ENCODE measurements around the gene VPS8.

VPS8 gene

DNA sequence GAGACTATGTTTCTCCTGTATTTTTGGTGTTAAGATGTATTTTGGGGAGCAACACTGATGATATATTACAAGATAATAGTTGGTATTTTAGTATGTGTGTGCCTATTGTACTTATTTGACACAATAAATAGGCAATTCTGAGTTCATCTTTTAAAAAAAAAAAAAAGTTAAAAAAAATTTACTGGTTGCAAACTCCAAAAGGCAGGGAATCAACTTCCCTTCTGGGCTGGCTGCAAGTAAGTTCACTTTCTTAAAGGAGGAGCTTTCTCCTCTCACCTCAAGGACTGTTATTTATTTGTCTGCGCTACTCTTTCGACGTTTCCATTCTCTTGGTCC, 335 bp upstream of the VPS8 start:
- no peak for DNase-seq (ENCODE audit: low read depth, low spot score)

GRCh38 chr3:184812662-184813042, 686 bp downstream of the VPS8 start:
- DNase-seq (ENCODE audit: low read depth, low spot score) = no peak

- DNase-seq (ENCODE audit: low read depth, low spot score) = no peak
These were observed 1.4 kb downstream of the VPS8 start for GRCh38 chr3:184813357-184813756.

GRCh38 chr3:184814214-184814613, 2.2 kb downstream of the VPS8 start:
- DNase-seq (ENCODE audit: low read depth, low spot score) = no peak

- DNase-seq (ENCODE audit: low read depth, low spot score) = no peak
These were observed 3.3 kb downstream of the VPS8 start for GRCh38 chr3:184815046-184815930.

- no peak for DNase-seq (ENCODE audit: low read depth, low spot score)
These were observed 4.6 kb downstream of the VPS8 start for GRCh38 chr3:184816614-184817013.

- no peak for DNase-seq (ENCODE audit: low read depth, low spot score)
These were observed 8.6 kb downstream of the VPS8 start for GRCh38 chr3:184820525-184820924.

GRCh38 chr3:184821034-184821433, 9.1 kb downstream of the VPS8 start:
- no peak for DNase-seq (ENCODE audit: low read depth, low spot score)

DNA sequence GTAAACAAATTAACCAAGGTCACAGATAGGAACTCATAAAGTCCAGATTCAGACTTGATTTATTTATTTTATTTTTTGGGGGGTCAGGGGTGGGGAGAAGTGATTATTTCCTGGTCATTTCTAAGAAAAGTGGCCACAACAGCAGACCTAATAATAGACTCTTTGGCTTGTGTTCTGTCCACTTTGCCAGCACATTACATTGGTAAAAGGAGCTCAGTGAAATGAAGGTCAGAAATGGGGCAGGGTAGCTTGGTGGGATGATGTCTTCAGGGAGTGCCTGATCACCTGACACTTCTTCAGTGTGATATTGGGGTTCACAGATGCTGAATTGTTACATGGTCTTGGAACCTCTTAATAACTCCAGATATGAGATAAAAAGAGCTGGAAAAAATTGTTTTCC, 10.1 kb downstream of the VPS8 start:
- no peak for DNase-seq (ENCODE audit: low read depth, low spot score)

- no peak for DNase-seq (ENCODE audit: low read depth, low spot score)
These were observed 10.7 kb downstream of the VPS8 start for GRCh38 chr3:184822654-184823053.

DNA sequence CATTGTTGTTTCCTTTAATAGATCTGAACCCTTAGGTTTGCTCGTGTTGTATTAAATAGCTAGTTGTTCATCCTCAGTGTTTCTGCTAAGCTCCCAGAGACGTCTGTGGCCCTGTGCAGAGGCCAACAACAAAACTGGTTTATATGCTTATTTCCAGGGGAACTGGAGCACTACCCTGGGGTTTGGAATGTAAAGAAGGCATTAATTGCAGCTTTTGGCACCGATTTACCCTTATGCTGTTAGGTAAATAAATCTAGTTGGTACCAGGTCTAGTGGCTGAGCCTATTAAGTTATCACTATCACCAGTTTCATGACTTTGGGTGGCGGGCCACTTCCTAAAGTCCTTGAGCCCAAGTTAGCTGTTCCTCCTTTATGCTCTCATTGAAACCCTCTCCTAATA, 12.0 kb downstream of the VPS8 start:
- DNase-seq (ENCODE audit: low read depth, low spot score) = no peak

DNA sequence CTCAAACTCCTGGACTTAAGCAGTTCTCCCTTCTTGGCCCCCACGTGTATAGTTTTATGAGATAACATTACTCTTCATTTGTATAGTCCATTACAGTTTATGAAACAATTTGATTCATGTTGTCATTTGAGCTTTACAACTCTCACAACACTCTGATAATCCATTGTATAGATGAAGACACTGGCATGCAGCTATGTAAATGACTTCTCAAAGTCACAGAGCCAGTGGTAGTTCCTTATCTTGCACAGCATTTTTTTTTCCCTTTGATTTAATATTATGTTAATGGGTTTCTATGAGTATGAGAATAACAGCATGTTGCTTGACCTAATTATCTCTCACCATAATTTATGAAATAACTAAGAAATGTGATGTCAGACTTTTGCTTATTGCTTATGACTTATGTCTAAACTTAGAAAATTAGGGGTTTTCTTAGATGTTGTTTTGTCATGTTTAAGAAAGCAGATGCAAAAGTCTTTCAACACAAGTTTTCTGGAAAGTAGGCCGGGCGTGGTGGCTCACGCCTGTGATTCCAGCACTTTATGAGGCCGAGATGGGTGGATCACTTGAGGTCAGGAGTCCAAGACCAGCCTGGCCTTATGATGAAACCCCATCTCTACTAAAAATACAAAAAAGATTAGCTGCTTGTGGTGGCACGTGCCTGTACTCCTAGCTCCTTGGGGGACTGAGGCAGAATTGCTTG, 13.3 kb downstream of the VPS8 start:
- no peak for DNase-seq (ENCODE audit: low read depth, low spot score)

- no peak for DNase-seq (ENCODE audit: low read depth, low spot score)
These were observed 15.6 kb downstream of the VPS8 start for GRCh38 chr3:184827572-184827971.

GRCh38 chr3:184832044-184832443, 20.1 kb downstream of the VPS8 start:
- DNase-seq (ENCODE audit: low read depth, low spot score) = no peak

GRCh38 chr3:184832903-184833302, 20.9 kb downstream of the VPS8 start:
- DNase-seq (ENCODE audit: low read depth, low spot score) = no peak

- DNase-seq (ENCODE audit: low read depth, low spot score) = no peak
These were observed 24.3 kb downstream of the VPS8 start for GRCh38 chr3:184836090-184836822.

- DNase-seq (ENCODE audit: low read depth, low spot score) = no peak
These were observed 30.5 kb downstream of the VPS8 start for GRCh38 chr3:184842433-184842832.

DNA sequence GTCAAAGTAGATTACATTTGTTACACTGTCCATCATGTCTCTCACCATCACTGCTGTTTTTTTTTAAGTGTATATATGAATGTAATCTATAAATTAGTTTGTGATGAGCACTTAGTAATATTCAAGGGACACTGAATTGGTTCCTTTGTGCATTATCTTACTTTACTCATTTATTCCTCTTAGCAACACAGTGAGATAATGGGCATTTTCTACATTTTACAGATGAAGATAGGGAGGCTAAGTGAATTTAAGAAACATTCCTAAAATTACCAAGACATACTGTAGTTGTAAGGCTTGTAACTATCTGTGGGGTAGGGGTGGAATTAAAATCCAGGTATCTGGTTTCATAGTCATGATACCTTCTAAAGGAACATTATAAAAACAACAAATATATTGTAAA, 33.9 kb downstream of the VPS8 start:
- DNase-seq (ENCODE audit: low read depth, low spot score) = no peak

DNA sequence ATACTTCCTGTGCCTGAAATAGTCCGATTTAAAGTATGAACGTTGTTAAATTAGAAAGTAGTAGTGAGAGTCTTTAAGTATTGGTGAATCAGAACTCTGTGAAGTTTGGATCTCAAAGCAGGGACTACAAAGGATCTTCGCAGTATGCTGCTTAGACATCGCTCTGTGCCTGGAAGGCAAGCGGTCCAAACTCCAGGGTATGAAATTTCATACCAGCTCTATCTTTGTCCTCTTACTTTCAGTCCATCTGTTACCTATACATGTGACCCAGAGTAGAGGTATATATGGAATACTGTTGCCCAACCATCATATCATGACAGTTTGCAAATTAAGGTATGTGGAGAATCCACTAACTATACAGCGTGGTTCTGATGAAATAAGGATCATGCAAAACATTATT, 34.5 kb downstream of the VPS8 start:
- DNase-seq (ENCODE audit: low read depth, low spot score) = no peak

GRCh38 chr3:184848934-184849333, 37.0 kb downstream of the VPS8 start:
- no peak for DNase-seq (ENCODE audit: low read depth, low spot score)

DNA sequence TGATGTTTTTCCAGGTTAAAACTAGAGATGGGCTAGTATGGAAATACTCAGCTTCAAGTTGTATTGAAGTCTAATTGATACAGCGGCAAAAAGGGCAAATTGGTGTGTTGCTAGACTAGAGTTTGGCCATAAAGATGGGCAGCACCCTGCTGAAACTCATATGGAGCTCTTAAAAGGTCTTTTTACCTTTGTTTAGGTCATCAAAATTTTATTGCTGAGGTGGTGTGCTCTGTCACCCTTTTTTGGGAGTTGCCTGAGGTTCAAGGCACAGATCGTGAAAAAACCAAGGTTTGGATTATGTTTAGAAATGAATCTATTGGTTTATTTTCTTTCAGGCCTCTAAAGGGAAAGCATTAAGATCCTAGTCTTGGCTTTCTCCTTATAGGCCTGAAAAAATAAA, 38.2 kb downstream of the VPS8 start:
- no peak for DNase-seq (ENCODE audit: low read depth, low spot score)

DNA sequence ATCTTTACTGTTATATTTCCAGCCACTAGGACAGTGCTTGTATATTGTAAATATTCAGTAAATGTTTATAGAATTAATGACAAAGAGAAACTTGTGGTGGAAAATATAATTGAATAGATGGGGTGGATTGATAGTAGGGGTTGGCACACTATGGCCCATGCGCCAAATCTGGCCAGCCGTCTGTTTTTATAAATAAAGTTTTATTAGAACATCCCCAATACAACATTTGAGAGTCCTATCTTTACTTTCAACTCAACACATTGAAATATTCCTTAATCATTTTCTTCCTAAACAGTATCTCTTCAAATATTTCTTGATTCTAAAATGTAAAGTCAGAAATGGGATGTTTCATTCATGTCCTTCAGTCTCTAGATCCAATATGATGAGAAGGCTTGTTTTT, 45.1 kb downstream of the VPS8 start:
- DNase-seq (ENCODE audit: low read depth, low spot score) = no peak

DNA sequence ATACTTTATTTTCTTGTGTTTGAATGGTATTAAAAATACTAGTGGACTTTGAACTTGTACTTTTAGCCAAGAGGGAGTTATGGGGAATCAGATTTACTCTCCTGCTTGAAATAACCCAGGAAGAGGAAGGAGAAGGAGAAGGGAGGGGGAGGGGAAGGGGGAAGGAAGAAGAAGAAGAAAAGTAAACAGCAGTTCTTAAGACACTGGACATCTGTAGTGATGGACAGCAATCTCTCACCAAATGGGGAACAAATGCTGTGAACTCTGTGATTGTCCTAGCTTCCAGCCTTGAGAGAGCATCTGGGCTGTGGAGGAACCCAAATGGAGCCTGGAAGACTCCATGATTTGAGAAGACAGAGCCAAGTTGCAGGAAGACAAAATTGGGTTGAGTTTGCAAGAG, 52.0 kb downstream of the VPS8 start:
- no peak for DNase-seq (ENCODE audit: low read depth, low spot score)

Data from smooth muscle cell of the brain vasculature (primary cell).